ENCODE data around the gene THAP7.
A peak's percentile ranks its signal among the peaks of the same experiment; 100 is the strongest.

Gene THAP7

DNA sequence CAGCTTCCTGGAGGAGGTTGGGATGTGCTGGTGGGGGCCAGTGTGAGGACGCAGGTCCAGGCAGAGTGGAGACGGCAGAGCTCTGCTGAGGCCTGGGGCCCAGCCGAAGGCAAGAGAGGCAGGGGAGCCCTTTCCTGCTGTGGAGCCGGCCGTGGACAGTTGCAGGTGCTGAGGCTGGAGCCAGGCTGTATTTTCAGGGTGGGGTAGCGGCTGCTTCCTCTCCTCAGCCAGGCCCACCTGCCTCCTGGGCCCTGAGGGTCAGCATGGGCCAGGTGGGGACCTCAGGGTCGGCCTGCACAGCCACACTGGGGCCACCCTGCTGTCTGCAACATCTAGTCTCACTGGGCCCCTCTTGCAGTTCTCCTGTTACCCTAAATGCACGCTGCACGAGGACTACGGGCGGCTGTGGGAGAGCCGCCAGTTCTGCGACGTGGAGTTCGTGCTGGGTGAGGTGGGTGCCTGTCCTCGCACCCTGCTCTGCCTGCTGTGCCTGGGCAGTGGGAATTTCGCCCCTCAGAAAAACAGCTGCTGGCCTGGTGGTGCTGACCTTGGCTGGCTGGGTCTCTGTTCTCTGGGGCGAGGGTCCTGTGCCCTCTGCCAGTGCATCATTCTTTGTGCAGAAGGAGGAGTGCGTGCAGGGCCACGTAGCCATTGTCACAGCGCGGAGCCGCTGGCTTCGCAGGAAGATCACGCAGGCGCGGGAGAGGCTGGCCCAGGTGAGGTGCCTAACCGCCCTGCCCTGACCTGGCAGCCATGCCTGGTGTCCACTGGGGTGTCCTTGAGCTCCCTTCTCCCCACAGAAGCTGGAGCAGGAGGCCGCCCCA, 8.4 kb downstream of the THAP7 start:
- no peak for DNase-seq

DNA sequence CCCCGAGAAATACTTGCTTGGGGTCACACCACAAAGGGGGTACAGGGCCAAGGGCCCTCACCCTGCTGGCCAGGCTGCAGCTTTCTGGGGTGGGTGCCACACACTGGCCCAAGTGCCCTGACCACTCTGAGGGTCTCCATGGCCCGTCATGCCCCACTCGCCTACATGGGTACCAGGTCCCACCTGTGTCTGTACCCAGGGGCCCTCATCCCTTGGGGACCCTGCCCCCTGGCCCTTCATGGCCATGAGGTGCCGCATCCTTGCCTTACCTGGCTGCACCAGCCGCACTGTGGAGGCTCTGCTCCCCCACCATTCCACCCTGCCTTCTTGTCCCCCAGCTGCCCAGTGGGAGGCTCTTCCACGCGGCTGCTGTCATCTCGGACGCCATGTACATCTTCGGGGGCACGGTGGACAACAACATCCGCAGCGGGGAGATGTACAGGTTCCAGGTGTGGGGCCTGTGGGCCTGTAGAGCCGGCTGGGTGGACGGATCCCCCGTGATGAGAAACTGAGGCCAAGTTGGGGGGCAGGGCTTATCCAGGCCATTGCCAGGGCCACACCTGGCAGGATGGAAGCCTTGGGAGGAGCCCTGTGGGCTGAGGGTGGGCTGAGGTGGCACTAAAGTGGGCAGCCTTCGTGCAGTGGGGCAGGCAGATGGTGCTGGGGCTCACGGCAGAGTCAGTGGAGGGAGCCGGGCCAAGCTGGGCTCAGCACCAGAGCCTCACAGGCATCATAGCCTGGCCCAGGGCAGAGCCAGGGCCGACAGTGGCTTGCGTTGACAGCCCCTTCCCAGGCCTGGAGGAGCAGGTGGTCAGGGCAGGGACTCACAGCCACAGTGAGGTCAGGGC, 9.2 kb downstream of the THAP7 start:
- DNase-seq: no peak

DNA sequence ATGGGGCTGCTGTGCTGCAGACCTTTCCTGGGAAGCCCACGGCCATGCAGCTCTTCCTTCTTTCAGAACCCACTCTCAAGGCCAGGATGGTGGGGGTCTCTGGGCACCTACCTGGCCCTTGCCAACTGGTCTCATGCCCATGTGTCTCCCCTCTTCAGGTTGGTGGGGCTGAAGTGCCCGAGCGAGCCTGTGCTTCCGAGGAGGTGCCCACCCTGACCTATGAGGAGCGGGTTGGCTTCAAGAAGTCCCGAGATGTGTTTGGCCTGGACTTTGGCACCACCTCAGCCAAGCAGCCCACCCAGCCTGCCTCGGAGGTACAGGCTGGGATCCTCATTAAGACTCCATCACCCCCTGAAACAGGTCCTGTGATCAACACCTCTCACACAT, 9.9 kb downstream of the THAP7 start:
- no peak for DNase-seq

DNA sequence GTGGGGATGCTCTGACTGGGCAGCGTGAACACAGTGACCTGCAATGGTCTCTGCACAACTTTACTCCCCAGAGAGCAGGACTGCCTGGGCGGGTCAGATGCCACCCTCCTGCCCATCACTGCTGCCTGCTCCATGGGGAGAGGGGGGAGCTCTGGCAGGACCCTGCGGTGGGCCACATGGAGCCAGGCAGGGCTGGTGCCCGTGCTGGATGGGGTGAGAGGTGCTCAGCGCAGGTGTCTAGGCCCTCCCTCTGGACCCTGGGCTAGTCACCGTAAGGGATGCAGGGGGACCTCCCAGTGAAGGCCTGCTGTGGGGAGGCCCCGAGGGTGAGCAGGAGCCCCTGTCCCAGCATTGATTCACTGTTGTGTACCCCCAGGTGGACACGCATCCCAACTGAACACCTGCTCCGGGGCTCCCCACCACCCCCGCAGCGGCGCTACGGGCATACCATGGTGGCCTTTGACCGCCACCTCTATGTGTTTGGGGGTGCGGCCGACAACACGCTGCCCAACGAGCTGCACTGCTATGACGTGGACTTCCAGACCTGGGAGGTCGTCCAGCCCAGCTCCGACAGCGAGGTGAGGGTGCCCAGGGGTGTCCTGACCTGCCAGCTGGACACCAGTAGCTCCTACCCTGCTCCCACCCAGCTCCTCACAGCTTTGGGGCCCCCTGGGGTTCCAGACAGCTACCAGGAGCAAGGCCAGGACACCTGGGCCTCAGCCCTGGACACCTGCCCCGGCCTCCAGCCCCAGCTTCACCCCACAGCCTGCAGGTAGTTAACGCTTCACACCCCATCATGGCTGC, 10.5 kb downstream of the THAP7 start:
- no peak for DNase-seq

DNA sequence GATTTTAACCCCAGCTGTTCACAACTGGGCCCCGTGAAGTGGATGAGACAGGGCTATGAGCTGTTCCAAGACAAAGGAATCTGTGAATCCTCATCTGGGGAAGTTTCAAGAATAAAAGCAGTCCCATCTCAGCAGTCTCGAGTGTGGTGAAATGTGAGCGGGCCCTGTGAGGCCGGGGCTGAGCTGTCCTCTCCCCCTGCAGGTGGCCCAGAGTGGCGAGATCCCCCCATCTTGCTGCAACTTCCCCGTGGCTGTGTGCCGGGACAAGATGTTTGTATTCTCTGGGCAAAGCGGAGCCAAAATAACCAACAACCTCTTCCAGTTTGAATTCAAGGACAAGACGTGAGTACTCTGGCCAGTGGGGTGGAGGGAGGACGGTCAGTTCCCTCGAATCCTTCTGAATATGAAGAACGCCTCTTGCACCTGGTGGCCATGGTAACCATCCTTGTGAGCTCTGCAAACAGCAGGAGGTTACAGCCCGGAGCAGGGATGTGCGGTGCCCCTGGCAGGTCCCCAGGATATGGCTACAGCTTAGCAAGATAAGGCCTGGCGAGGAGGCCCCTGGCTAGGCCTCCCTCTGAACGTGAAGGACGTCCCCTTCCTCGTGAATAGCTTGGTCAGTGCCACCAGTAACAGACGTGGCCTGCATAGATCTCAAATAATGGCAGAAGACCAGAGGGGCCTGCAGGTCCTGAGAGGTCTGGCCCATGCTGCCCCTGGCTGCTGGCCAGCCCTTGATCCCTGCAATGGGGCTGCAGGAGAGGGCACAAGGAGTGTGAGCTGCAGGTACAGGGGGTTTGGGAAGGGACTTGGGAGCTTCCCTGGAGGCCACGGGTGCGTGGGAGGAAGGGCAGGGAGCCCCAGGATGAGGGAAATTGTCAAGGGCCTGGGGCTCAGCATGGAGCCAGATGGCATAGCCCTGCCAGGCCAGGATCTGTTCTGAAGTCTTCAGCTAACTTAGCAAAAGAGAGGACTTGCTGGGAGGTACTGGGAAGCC, 11.4 kb downstream of the THAP7 start:
- DNase-seq: no peak

- DNase-seq: no peak
These were observed 12.4 kb downstream of the THAP7 start for GRCh38 chr22:20989323-20990138.

GRCh38 chr22:20988573-20989322, 13.2 kb downstream of the THAP7 start:
- peak in 1 of 2 donors; percentile 37 for DNase-seq

DNA sequence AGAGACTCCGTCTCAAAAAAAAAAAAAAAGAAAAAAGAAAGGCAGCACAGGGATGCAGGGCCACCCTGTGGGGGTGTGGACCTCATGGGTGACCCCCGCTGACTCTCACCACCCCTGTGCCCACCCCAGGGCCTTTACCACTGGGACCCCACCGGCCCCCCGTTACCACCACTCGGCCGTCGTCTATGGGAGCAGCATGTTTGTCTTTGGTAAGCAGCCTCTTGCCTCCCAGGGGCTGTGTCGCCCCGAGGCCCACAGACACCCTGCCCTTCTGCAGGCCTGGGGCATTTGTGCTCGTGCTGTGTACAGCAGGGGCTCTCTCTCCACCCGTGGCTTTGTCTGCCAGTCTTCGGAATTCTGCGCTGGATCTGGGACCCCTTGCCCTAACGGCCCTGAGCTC, 14.5 kb downstream of the THAP7 start:
- no peak for DNase-seq

- no peak for DNase-seq
These were observed 15.6 kb downstream of the THAP7 start for GRCh38 chr22:20986365-20986764.

DNA sequence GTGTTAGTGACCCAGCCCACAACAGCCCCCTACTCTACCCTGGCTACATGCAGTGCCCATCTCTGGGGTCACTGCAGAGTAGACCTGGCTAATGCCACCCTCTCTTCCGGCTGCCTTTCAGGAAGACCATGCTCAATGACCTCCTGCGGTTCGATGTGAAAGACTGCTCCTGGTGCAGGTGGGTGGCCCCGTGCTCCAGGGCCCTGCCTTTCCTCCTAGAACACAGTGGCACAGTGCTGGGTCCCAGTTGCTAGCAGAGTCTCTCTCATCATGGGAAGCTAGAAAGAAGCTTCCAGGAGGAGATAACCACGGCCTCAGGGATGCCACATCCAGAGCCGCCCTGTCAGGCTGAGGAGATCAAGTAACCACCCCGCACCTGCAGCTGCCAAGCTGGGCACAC, 16.2 kb downstream of the THAP7 start:
- DNase-seq: no peak

DNA sequence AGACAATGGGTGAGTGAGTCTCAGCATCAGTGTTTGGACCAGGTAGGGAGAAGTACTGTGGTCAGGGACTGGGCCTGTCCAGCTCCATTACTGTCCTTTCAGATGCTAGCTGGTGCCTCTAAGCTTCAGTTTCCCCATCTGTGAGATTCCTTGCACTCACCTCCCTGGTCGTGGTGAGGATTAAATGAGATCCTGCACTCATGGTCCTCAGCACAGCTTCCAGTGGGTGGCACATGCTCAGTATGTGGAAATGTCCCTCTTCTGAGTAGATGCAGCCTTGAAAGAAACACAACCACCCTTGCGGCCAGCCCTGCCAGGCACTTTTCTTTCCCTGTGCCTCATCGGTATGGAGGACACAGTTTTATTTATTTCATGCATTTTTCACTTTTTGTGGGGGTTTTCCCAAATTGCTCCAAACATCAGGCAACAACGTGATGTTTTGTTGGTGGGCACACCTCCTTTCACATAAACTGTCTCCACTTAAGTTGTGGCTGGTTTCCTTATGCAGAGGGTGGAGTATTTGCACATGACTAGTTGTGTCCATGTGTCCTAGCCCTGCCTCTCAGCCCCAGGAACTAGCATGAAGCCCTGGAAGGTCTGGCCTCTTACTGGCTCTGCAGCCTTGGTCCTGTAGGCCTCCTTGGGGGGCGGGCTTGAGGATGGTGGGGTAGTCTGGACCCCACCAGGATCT, 18.7 kb downstream of the THAP7 start:
- DNase-seq: no peak

GRCh38 chr22:20982563-20982882, 19.4 kb downstream of the THAP7 start:
- no peak for DNase-seq

GRCh38 chr22:20981787-20982562, 19.9 kb downstream of the THAP7 start, which contains the start of gene LZTR1:
LZTR1 (plus strand) TSS chr22:20982297; CDS start chr22:20982372, 75 bp downstream.
- DNase-seq: peak; percentile 74 to 86

DNA sequence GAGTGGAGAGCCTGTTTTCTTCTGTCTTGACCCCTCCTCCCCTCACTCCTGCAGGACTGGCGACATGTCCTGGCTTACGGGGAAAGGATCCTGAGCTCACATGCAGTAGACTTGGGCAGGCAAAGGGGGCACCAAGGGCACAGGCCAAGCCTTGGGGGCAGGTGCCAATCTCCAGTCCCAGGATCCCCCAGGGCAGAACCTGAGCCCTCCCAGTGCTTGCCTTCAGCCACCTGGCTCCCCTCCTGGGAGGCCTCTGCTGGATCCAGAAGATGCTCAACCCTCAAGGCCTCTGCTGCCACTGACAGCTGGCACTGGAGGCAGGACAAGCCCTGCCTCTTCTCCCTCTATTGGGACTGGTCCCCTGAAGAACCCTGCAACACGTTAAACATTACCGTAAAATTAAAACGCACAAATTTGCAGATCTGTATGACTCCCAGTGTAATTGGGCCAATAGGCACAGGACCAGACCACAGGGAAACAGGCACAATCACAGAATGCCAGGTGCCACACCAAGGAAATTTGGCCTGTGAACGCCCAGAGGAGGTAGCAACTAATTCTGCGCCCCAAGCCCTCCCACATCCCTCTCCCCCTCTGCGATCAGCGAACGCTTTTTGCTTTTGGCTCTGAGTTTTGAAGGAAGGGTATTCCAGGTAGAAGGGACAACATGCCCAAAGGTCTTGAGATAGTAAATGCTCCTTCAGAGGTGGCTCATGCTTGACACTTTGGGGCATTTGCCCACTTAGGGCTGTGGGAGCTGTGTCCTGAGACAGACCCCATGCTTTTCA, 20.8 kb downstream of the THAP7 start:
- no peak for DNase-seq

- no peak for DNase-seq
These were observed 21.4 kb downstream of the THAP7 start for GRCh38 chr22:20980523-20980922.

DNA sequence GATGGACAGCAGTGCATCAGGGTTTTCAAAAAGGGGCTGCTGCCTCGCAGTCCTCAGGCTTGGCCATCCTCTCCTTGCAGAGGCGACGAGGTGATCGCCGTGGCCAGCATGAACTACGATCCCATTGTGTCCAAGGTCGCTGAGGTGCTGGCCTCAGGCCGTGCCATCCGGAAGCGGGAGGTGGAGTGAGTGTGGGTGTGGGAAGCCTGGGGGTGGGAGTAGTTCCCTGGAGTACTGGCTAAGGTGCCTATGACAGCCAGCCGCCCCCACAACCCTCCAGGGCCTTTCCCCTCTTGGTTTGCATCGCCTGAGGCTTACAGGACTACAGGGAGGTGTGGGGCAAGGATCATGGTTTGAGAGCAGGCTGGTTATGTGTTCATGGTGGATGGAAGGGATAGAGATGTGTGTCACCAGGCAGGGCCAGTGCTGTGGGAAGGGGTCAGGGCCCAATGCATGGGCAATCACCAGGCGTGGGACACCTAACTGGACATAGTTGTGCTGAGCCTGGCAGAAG, 21.9 kb downstream of the THAP7 start:
- DNase-seq: peak in 1 of 2 donors; percentile 30

DNA sequence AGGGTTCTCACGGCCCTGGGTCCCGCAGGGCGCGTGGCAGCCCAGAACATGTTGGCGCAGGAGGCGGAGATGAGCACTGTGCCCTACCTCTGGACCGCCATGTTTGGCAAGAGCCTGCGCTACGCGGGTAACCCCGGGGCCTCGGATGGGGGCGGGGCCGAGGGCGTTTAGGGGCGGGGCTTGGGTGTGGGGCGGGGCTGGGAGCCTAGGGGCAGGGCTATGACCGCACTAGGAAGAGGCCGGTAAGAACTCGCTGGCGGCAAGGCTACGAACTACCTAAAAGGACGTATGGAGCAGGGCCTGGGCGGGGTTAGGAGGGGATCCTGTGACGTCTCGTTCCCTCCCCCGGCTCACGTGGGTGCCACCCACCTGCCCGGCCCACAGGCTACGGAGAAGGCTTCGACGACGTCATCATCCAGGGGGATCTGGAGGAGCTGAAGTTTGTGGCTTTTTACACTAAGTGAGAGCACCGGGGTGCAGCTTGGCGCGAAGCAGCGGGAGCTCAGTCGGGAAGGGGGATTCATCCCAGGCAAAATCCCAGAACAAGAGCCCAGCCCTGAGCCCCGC, 22.6 kb downstream of the THAP7 start:
- peak; percentile 74 to 81 for DNase-seq

Data from inflammatory macrophage (primary cell).